GOT3 (cell line): ENCODE data around the gene THBS3.
"Not testable (repeated sequence)": the region's sequence is repeated elsewhere in the genome, so short reads cannot be mapped to it uniquely, and the experiment has no call there.

Experiments used
- DNase-seq: peaks from one replicate; lab custom pipeline; 2025; ENCODE audit warnings: mixed read lengths; lab: John Stamatoyannopoulos, UW

Gene THBS3

GRCh38 chr1:155173478-155174323 is 34.0 kb downstream of the THBS3 start, which contains the start of gene TRIM46:
TRIM46 (plus strand) TSS chr1:155173849; CDS start chr1:155173967, 118 bp downstream.
- DNase-seq, result no peak

- peak; percentile 78 for DNase-seq
Measured at GRCh38 chr1:155172732-155173477, 34.8 kb downstream of the THBS3 start, which contains the start of gene KRTCAP2. KRTCAP2 (minus strand) TSS chr1:155173304; CDS start chr1:155173224, 80 bp downstream.

GRCh38 chr1:155171836-155172731 is 35.6 kb downstream of the THBS3 start:
- DNase-seq, result no peak

GRCh38 chr1:155170806-155171205 is 36.9 kb downstream of the THBS3 start:
- no peak for DNase-seq

GRCh38 chr1:155170101-155170785 is 37.5 kb downstream of the THBS3 start:
- DNase-seq, result no peak

GRCh38 chr1:155169541-155169940 is 38.2 kb downstream of the THBS3 start:
- DNase-seq, result no peak

- no peak for DNase-seq
Measured at GRCh38 chr1:155168456-155169210, 39.1 kb downstream of the THBS3 start.

- not testable (repeated sequence) for DNase-seq
Measured at GRCh38 chr1:155168105-155168445, 39.6 kb downstream of the THBS3 start.

GRCh38 chr1:155167166-155168104 is 40.3 kb downstream of the THBS3 start:
- peak; percentile 40 for DNase-seq

GRCh38 chr1:155166471-155167165 is 41.1 kb downstream of the THBS3 start:
- DNase-seq, result no peak

- no peak for DNase-seq
Measured at GRCh38 chr1:155166051-155166470, 41.6 kb downstream of the THBS3 start.

GRCh38 chr1:155164625-155165024 is 43.1 kb downstream of the THBS3 start:
- not testable (repeated sequence) for DNase-seq

GRCh38 chr1:155163785-155164184 is 43.9 kb downstream of the THBS3 start:
- DNase-seq, result not testable (repeated sequence)

- not testable (repeated sequence) for DNase-seq
Measured at GRCh38 chr1:155162631-155163030, 45.1 kb downstream of the THBS3 start.

GRCh38 chr1:155160128-155160527 is 47.6 kb downstream of the THBS3 start:
- DNase-seq, result no peak

GRCh38 chr1:155158991-155159390 is 48.7 kb downstream of the THBS3 start:
- DNase-seq, result no peak

- DNase-seq, result not testable (repeated sequence)
Measured at GRCh38 chr1:155155996-155156643, 51.6 kb downstream of the THBS3 start.
